IMR-90 (cell line): ENCODE results near the gene IL6ST. TPM values are rescaled to one million over a fixed set of nuclear protein-coding genes. Genes with fewer than 3 reads are reported as not detected.

ENCODE experiments used
- ATAC-seq: fragments of 200-7000 bp; cut with Tn5 transposase; 2 replicates; pipeline ENCODE4 v1.9.1; 2020; ENCODE audit warnings: low read depth, mild to moderate bottlenecking, moderate library complexity
- BruUV-seq: library from RNA; stranded (reverse); fragments of 400-500 nt; replicated peaks from 2 replicates; lab custom pipeline; 2021; lab: Mats Ljungman, UMichigan
- CTCF ChIA-PET: fragments of 300-600 bp; formaldehyde crosslinking; extraction: SDS; loops from one replicate; lab custom pipeline; 2021; ENCODE audit warnings: antibody characterized with exemption; lab: Yijun Ruan, JAX
- POLR2A ChIA-PET: fragments of 300-600 bp; sonication (Branson Sonifier 250); formaldehyde crosslinking; loops from one replicate; lab custom pipeline; 2022; ENCODE audit warnings: antibody characterized with exemption; ENCODE audit not compliant: unreplicated experiment; lab: Charles Lee
- DNase-seq: peaks from one replicate; pipeline ENCODE4 v3.0.0; 2013
- H2AFZ ChIP-seq: replicated peaks from 2 replicates; pipeline ENCODE3; 2013; ENCODE audit warnings: low read length, mild to moderate bottlenecking; ENCODE audit not compliant: poor library complexity
- H2AK5ac ChIP-seq: 2 replicates; pipeline ENCODE4 v1.6.1; 2013; ENCODE audit warnings: low read depth, low read length, inconsistent platforms
- H2AK9ac ChIP-seq: replicated peaks from 2 replicates; pipeline ENCODE3; 2013; ENCODE audit warnings: mild to moderate bottlenecking, low read depth, low read length, moderate library complexity; ENCODE audit not compliant: poor library complexity
- H2BK120ac ChIP-seq: 2 replicates; pipeline ENCODE4 v1.6.1; 2013; ENCODE audit warnings: low read depth, low read length, inconsistent platforms
- H2BK15ac ChIP-seq: 3 replicates; pipeline ENCODE4 v1.6.1; 2013; ENCODE audit warnings: low read depth, low read length, inconsistent platforms
- H2BK20ac ChIP-seq: 2 replicates; pipeline ENCODE4 v1.6.1; 2013; ENCODE audit warnings: low read depth, mild to moderate bottlenecking, inconsistent platforms, low read length, moderate library complexity
- H2BK5ac ChIP-seq: 2 replicates; pipeline ENCODE4 v1.6.1; 2013; ENCODE audit warnings: mild to moderate bottlenecking, low read depth, low read length, inconsistent platforms; ENCODE audit not compliant: poor library complexity, severe bottlenecking
- H3K14ac ChIP-seq: replicated peaks from 2 replicates; pipeline ENCODE4 v1.6.1; 2013; ENCODE audit warnings: low read depth, low read length, inconsistent platforms
- H3K18ac ChIP-seq: 2 replicates; pipeline ENCODE4 v1.6.1; 2013; ENCODE audit warnings: low read depth, low read length, control low read depth
- H3K23ac ChIP-seq: 2 replicates; pipeline ENCODE4 v1.6.1; 2013; ENCODE audit warnings: low read depth, low read length, inconsistent platforms
- H3K27ac ChIP-seq: 2 replicates; pipeline ENCODE4 v1.5.1; 2013; ENCODE audit warnings: mild to moderate bottlenecking, control low read depth, low read length; ENCODE audit not compliant: insufficient read depth
- H3K27me3 ChIP-seq: 2 replicates; pipeline ENCODE4 v1.6.1; 2013; ENCODE audit warnings: low read length; ENCODE audit not compliant: control insufficient read depth, insufficient read depth
- H3K36me3 ChIP-seq: 2 replicates; pipeline ENCODE4 v1.6.1; 2013; ENCODE audit warnings: low read length, mixed read lengths; ENCODE audit not compliant: control insufficient read depth, insufficient read depth
- H3K4ac ChIP-seq: 2 replicates; pipeline ENCODE4 v1.6.1; 2013; ENCODE audit warnings: low read depth, low read length, inconsistent platforms
- H3K4me1 ChIP-seq: 2 replicates; pipeline ENCODE4 v1.6.1; 2013; ENCODE audit warnings: low read length, mixed read lengths; ENCODE audit not compliant: control insufficient read depth, insufficient read depth
- H3K4me2 ChIP-seq: 2 replicates; pipeline ENCODE4 v1.6.1; 2013; ENCODE audit warnings: low read depth, mild to moderate bottlenecking, control low read depth, low read length, moderate library complexity
- H3K4me3 ChIP-seq: 2 replicates; pipeline ENCODE4 v1.5.1; 2013; ENCODE audit warnings: low read depth, mild to moderate bottlenecking, control low read depth, low read length, moderate library complexity; ENCODE audit not compliant: insufficient read depth
- H3K56ac ChIP-seq: 2 replicates; pipeline ENCODE4 v1.6.1; 2013; ENCODE audit warnings: low read length, inconsistent platforms; ENCODE audit not compliant: insufficient read depth; ENCODE audit errors: extremely low read depth
- H3K79me1 ChIP-seq, 2 experiments: 2 replicates each; pipeline ENCODE4 v1.6.1; 2013; ENCODE audit warnings: low read length in 2 of 2, inconsistent platforms in 1 of 2, low read depth in 1 of 2
- H3K9ac ChIP-seq: 2 replicates; pipeline ENCODE4 v1.6.1; 2013; ENCODE audit warnings: low read depth, low read length, control low read depth
- H3K9me1 ChIP-seq: 2 replicates; pipeline ENCODE4 v1.6.1; 2013; ENCODE audit warnings: low read length, inconsistent platforms; ENCODE audit not compliant: insufficient read depth
- H3K9me3 ChIP-seq: 2 replicates; pipeline ENCODE4 v1.6.1; 2013; ENCODE audit warnings: low read length; ENCODE audit not compliant: control insufficient read depth, insufficient read depth
- H4K20me1 ChIP-seq: 2 replicates; pipeline ENCODE4 v1.6.1; 2013; ENCODE audit warnings: low read length, inconsistent platforms; ENCODE audit not compliant: insufficient read depth
- H4K5ac ChIP-seq: 2 replicates; pipeline ENCODE4 v1.6.1; 2013; ENCODE audit warnings: mild to moderate bottlenecking, low read depth, low read length, control low read depth
- H4K8ac ChIP-seq, 2 experiments: 2 replicates each; pipeline ENCODE4 v1.6.1; 2013; ENCODE audit warnings: low read depth in 2 of 2, low read length in 2 of 2, control low read depth in 1 of 2, inconsistent platforms in 1 of 2
- H4K91ac ChIP-seq: 2 replicates; pipeline ENCODE4 v1.6.1; 2013; ENCODE audit warnings: low read depth, low read length, inconsistent platforms; ENCODE audit not compliant: insufficient read depth
- MAFK ChIP-seq: IDR thresholded peaks from 2 replicates; pipeline ENCODE4 v1.6.1; 2012; ENCODE audit warnings: low read depth, low read length, improper control_type of control experiment
- MAZ ChIP-seq: IDR thresholded peaks from 2 replicates; pipeline ENCODE4 v1.6.1; 2012; ENCODE audit warnings: low read depth, mild to moderate bottlenecking, low read length, improper control_type of control experiment, moderate library complexity, borderline replicate concordance
- MXI1 ChIP-seq: IDR thresholded peaks from 2 replicates; pipeline ENCODE4 v1.6.1; 2012; ENCODE audit warnings: low read depth, mild to moderate bottlenecking, low read length, moderate library complexity, borderline replicate concordance
- POLR2A ChIP-seq: IDR thresholded peaks from 2 replicates; pipeline ENCODE4 v1.6.1; 2012; ENCODE audit warnings: mild to moderate bottlenecking, low read depth, low read length
- RAD21 ChIP-seq: IDR thresholded peaks from 2 replicates; pipeline ENCODE4 v1.6.1; 2012; ENCODE audit warnings: low read length, improper control_type of control experiment
- RCOR1 ChIP-seq: IDR thresholded peaks from 2 replicates; pipeline ENCODE4 v1.6.1; 2012; ENCODE audit warnings: mild to moderate bottlenecking, low read length, improper control_type of control experiment; ENCODE audit not compliant: insufficient replicate concordance
- SMC3 ChIP-seq: fragments of 150-350 bp; IDR thresholded peaks from 2 replicates; pipeline ENCODE4 v1.6.1; 2016; ENCODE audit warnings: low read depth, mild to moderate bottlenecking, antibody characterized with exemption, low read length, moderate library complexity
- USF2 ChIP-seq: fragments of 150-350 bp; IDR thresholded peaks from 2 replicates; pipeline ENCODE4 v1.6.1; 2017; ENCODE audit warnings: mild to moderate bottlenecking, antibody characterized with exemption, low read length, low read depth
- WGBS, 2 experiments: methylation state at CpG; one replicate each; pipeline versions ENCODE4 v1.1.5 to v1.1.7; 2013; ENCODE audit warnings: missing lambda C conversion rate in 2 of 2; ENCODE audit not compliant: insufficient read length in 1 of 2; ENCODE audit errors: extremely low coverage in 2 of 2; 5-methylcytosine and 5-hydroxymethylcytosine counted together
- dilution Hi-C: fragments of 300-500 bp; cut with HindIII; formaldehyde crosslinking; loops from one replicate; pipeline ENCODE4 v1.14.3; 2018; ENCODE audit warnings: low sequenced_read_pairs; ENCODE audit not compliant: unreplicated experiment
- in situ Hi-C: fragments of 300-500 bp; cut with MboI; formaldehyde crosslinking; loops from 3 replicates; pipeline ENCODE4 v1.14.3; 2019; ENCODE audit warnings: low sequenced_read_pairs, inconsistent platforms, mixed read lengths
- intact Hi-C: fragments of 100-400 bp; cut with micrococcal nuclease; formaldehyde crosslinking; loops from 2 replicates; pipeline ENCODE4 v1.10.0; 2022
- polyA plus RNA-seq, 3 experiments: library from polyadenylated mRNA; depleted of rRNA; stranded (reverse); fragments of >200 nt; gene quantifications; 2 replicates each; pipeline ENCODE4 v1.2.3, GENCODE V29; 2012; ENCODE audit warnings: low replicate concordance in 1 of 3
- total RNA-seq: library from RNA; depleted of rRNA; stranded (reverse); fragments of >200 nt; gene quantifications from 2 replicates; pipeline ENCODE4 v1.2.3, GENCODE V29; 2012

IL6ST gene
- total and polyA plus RNA-seq, 2 of the 4 experiments (the other 2 are of a cell fraction), result 90.6 to 506 TPM

DNA sequence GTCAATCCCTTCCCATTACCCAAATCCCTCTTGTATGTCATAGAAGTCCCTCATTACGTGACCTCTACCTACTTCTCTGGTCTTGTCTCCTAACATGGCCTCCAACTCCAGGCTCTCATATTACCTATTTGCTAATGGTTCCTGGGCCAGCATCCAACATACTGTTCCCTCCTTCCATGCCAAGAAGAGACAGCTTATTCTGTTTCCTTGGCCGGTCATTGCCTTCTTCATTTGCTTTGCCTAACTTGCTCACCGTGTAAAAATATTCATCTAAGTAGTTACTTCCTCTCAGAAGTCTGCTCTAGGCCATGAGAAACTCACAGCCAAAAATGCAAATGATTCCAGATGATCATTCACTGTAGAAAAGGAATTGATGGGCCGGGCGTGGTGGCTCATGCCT, 8.9 kb upstream of the IL6ST start:
- no peak overlapping the region for H3K23ac ChIP-seq
- ATAC-seq, result peak; percentile 29
- H3K4me1 ChIP-seq, result peaks cover 5% of the 10 kb centered on the region
- dilution Hi-C loops, result no loop called here
- intact Hi-C loops, result no loop called here
- H3K56ac ChIP-seq, result no peak overlapping the region
- no peak overlapping the region for H3K14ac ChIP-seq
- no peak overlapping the region for H4K91ac ChIP-seq
- POLR2A ChIA-PET, result no interaction called here
- peak overlapping the region; percentile 9; the same call in 1 of the 2 replicates for H2AK5ac ChIP-seq
- no peak overlapping the region for H3K9ac ChIP-seq
- H4K20me1 ChIP-seq, result no peaks in the 10 kb centered on the region
- no peak overlapping the region for H3K4me3 ChIP-seq
- H2BK5ac ChIP-seq, result no peak overlapping the region
- H4K8ac ChIP-seq, result 0 out of 4 replicates have a peak overlapping the region, but pooled peaks of 1 of the 2 experiments have one; percentile 16
- H3K36me3 ChIP-seq, result no peaks in the 10 kb centered on the region
- H3K18ac ChIP-seq, result no peak overlapping the region
- CTCF ChIA-PET, result no interaction called here
- no peak overlapping the region for H2BK120ac ChIP-seq
- no peak overlapping the region for H3K4me2 ChIP-seq
- no peaks in the 10 kb centered on the region for H3K9me1 ChIP-seq
- H3K9me3 ChIP-seq, result 0 out of 2 replicates have a peak, but pooled peaks cover 2% of the 10 kb centered on the region
- no peak overlapping the region for H2BK15ac ChIP-seq
- BruUV-seq, result no TSS peak
- no peak overlapping the region for H3K4ac ChIP-seq
- in situ Hi-C loops, result no loop called here
- TF ChIP-seq RCOR1, result no peak
- no peak for TF ChIP-seq MXI1
- TF ChIP-seq POLR2A, result no peak
- TF ChIP-seq RAD21, result no peak
- TF ChIP-seq MAZ, result no peak
- no peak for TF ChIP-seq USF2
- TF ChIP-seq SMC3, result no peak
- TF ChIP-seq MAFK, result no peak
- H3K79me1 ChIP-seq, result no peaks in the 10 kb centered on the region
- WGBS, 2 experiments, result 90% methylated on average over 4 of the region's 5 CpGs; no CpG with 5 or more reads in 1 of the 2 experiments
- no peak overlapping the region for H2BK20ac ChIP-seq
- H3K27ac ChIP-seq, result no peak overlapping the region; the same call in 1 of the 2 replicates
- no peak overlapping the region for H2AK9ac ChIP-seq
- 0 out of 2 replicates have a peak overlapping the region, but pooled peaks have one; percentile 19 for H4K5ac ChIP-seq
- no peaks in the 10 kb centered on the region for H3K27me3 ChIP-seq
- H2AFZ ChIP-seq, result no peak overlapping the region
- DNase-seq, result peak; percentile 36
